ENCODE data around the gene GLTPD2.

DNA sequence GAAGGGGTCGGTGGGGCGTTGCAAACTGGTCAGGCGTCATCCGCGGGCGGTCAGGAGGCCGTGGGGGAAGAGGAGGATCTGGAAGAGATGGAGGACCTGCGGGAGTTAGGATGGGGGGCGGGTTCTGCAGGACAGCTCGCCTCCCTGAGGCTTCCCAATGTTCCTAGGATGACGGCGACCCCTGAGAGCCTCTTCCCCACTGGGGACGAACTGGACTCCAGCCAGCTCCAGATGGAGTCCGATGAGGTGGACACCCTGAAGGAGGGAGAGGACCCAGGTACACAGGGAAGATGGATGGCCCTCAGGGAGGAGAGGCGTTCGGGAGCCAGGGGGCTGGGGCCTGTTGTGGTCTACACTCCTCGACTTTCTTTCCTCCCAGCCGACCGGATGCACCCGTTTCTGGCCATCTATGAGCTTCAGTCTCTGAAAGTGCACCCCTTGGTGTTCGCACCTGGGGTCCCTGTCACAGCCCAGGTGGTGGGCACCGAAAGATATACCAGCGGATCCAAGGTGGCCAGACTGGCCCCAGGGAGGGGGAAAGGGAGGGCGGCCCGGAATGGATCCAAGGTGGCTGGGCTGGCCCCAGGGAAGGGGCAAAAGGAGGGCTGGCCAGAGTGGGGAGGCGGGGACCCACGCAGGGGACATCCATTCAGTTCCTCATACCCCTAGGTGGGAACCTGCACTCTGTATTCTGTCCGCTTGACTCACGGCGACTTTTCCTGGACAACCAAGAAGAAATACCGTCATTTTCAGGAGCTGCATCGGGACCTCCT, 19.0 kb downstream of the GLTPD2 start:
- TF ChIP-seq, protein P1, sequence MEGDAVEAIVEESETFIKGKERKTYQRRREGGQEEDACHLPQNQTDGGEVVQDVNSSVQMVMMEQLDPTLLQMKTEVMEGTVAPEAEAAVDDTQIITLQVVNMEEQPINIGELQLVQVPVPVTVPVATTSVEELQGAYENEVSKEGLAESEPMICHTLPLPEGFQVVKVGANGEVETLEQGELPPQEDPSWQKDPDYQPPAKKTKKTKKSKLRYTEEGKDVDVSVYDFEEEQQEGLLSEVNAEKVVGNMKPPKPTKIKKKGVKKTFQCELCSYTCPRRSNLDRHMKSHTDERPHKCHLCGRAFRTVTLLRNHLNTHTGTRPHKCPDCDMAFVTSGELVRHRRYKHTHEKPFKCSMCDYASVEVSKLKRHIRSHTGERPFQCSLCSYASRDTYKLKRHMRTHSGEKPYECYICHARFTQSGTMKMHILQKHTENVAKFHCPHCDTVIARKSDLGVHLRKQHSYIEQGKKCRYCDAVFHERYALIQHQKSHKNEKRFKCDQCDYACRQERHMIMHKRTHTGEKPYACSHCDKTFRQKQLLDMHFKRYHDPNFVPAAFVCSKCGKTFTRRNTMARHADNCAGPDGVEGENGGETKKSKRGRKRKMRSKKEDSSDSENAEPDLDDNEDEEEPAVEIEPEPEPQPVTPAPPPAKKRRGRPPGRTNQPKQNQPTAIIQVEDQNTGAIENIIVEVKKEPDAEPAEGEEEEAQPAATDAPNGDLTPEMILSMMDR (IDR thresholded peaks at IDR 0.05) = no peak
- TF ChIP-seq POLR2AphosphoS5 (IDR thresholded peaks at IDR 0.05) = no peak
